Measurements from ENCODE around the gene AGGF1.

The AGGF1 gene

GRCh38 chr5:77006124-77006523 lies 24.1 kb upstream of the AGGF1 start:
- no peak overlapping the region for H3K4me2 ChIP-seq (ENCODE audit: low read length)
- H3K27ac ChIP-seq (ENCODE audit: low read depth, low read length, poor library complexity, severe bottlenecking) = no peak overlapping the region
- TF ChIP-seq EZH2 (IDR thresholded peaks at IDR 0.05; ENCODE audit: borderline replicate concordance, low read length) (no peak), CTCF (IDR thresholded peaks at IDR 0.05; ENCODE audit: low read length) (no peak)
- H2AFZ ChIP-seq (ENCODE audit: low read length) = no peak overlapping the region
- H3K4me1 ChIP-seq (ENCODE audit: insufficient read depth, low read length, severe bottlenecking) = no peaks in the 10 kb centered on the region
- no peak overlapping the region for H3K9ac ChIP-seq (ENCODE audit: low read length)
- no peaks in the 10 kb centered on the region for H4K20me1 ChIP-seq (ENCODE audit: insufficient read depth, low read length)
- H3K4me3 ChIP-seq (ENCODE audit: low read depth, low read length, poor library complexity, severe bottlenecking) = no peak overlapping the region
- H3K36me3 ChIP-seq (ENCODE audit: insufficient read depth, low read length) = no peaks in the 10 kb centered on the region
- H3K9me2 ChIP-seq (ENCODE audit: low read depth, low read length) = no peaks in the 10 kb centered on the region
- no peaks in the 10 kb centered on the region for H3K27me3 ChIP-seq (ENCODE audit: insufficient read depth, low read length)
- no peaks in the 10 kb centered on the region for H3F3A ChIP-seq (ENCODE audit: insufficient read depth, low read length)
- H3K79me2 ChIP-seq (ENCODE audit: insufficient read depth, low read length) = no peaks in the 10 kb centered on the region
- H3K9me3 ChIP-seq (ENCODE audit: low read length) = no peaks in the 10 kb centered on the region

- Histone ChIP-seq H3K27me3 (ENCODE audit: insufficient read depth, low read length) (no peaks in the 10 kb centered on the region), H3K4me2 (ENCODE audit: low read length) (no peak overlapping the region), H4K20me1 (ENCODE audit: insufficient read depth, low read length) (no peaks in the 10 kb centered on the region), H3K4me1 (ENCODE audit: insufficient read depth, low read length, severe bottlenecking) (no peaks in the 10 kb centered on the region), H3K4me3 (ENCODE audit: low read depth, low read length, poor library complexity, severe bottlenecking) (no peak overlapping the region), H3K9ac (ENCODE audit: low read length) (no peak overlapping the region), H3K9me2 (ENCODE audit: low read depth, low read length) (no peaks in the 10 kb centered on the region), H3K36me3 (ENCODE audit: insufficient read depth, low read length) (no peaks in the 10 kb centered on the region), H3F3A (ENCODE audit: insufficient read depth, low read length) (no peaks in the 10 kb centered on the region), H3K79me2 (ENCODE audit: insufficient read depth, low read length) (no peaks in the 10 kb centered on the region), H2AFZ (ENCODE audit: low read length) (no peak overlapping the region), H3K27ac (ENCODE audit: low read depth, low read length, poor library complexity, severe bottlenecking) (no peak overlapping the region), H3K9me3 (ENCODE audit: low read length) (no peaks in the 10 kb centered on the region)
- TF ChIP-seq EZH2 (IDR thresholded peaks at IDR 0.05; ENCODE audit: borderline replicate concordance, low read length) (no peak), CTCF (IDR thresholded peaks at IDR 0.05; ENCODE audit: low read length) (no peak)
These were observed 21.8 kb upstream of the AGGF1 start for GRCh38 chr5:77008413-77008812.

- Histone ChIP-seq H3K36me3 (ENCODE audit: insufficient read depth, low read length) (no peaks in the 10 kb centered on the region), H3K4me2 (ENCODE audit: low read length) (no peak overlapping the region), H3K27ac (ENCODE audit: low read depth, low read length, poor library complexity, severe bottlenecking) (no peak overlapping the region), H3K9ac (ENCODE audit: low read length) (no peak overlapping the region), H2AFZ (ENCODE audit: low read length) (no peak overlapping the region), H3K27me3 (ENCODE audit: insufficient read depth, low read length) (no peaks in the 10 kb centered on the region), H3F3A (ENCODE audit: insufficient read depth, low read length) (no peaks in the 10 kb centered on the region), H3K4me3 (ENCODE audit: low read depth, low read length, poor library complexity, severe bottlenecking) (no peak overlapping the region), H4K20me1 (ENCODE audit: insufficient read depth, low read length) (no peaks in the 10 kb centered on the region), H3K4me1 (ENCODE audit: insufficient read depth, low read length, severe bottlenecking) (no peaks in the 10 kb centered on the region), H3K79me2 (ENCODE audit: insufficient read depth, low read length) (no peaks in the 10 kb centered on the region), H3K9me2 (ENCODE audit: low read depth, low read length) (no peaks in the 10 kb centered on the region), H3K9me3 (ENCODE audit: low read length) (no peaks in the 10 kb centered on the region)
- TF ChIP-seq CTCF (IDR thresholded peaks at IDR 0.05; ENCODE audit: low read length) (no peak), EZH2 (IDR thresholded peaks at IDR 0.05; ENCODE audit: borderline replicate concordance, low read length) (no peak)
These were observed 20.0 kb upstream of the AGGF1 start for GRCh38 chr5:77010243-77010642.

Measured in OCI-LY1 (cell line).